Gastroesophageal sphincter (tissue), 4 donors: ENCODE data around the gene NANOS1. TPM values are rescaled to one million over a fixed set of nuclear protein-coding genes. Genes with fewer than 3 reads are reported as not detected.

Source experiments
- ATAC-seq: fragments of 150-250 bp; one replicate; pipeline ENCODE4 v1.9.1; 2016; ENCODE audit warnings: mild to moderate bottlenecking, moderate library complexity
- H3K27ac ChIP-seq, 4 donors: fragments of 200-600 bp; sonication (generic) in 3 of 4; 1 replicate in 3 of 4; 2 replicates in 1 of 4; pipeline ENCODE4 v1.5.1; 2016 to 2019
- H3K27me3 ChIP-seq: fragments of 200-600 bp; sonication (generic); one replicate; pipeline ENCODE4 v1.5.1; 2019
- H3K36me3 ChIP-seq, 2 donors: fragments of 200-600 bp; sonication (generic); one replicate each; pipeline ENCODE4 v1.5.1; 2019; ENCODE audit warnings: control low read depth in 1 of 2
- H3K4me1 ChIP-seq, 3 donors: fragments of 200-600 bp; sonication (generic); 1 replicate in 2 of 3; 2 replicates in 1 of 3; pipeline ENCODE4 v1.5.1; 2016 to 2019; ENCODE audit warnings: control low read depth in 2 of 3
- H3K4me3 ChIP-seq, 2 donors: fragments of 200-600 bp; sonication (generic); one replicate each; pipeline ENCODE4 v1.5.1; 2019; ENCODE audit warnings: mild to moderate bottlenecking in 1 of 2, moderate library complexity in 1 of 2
- H3K9me3 ChIP-seq, 3 donors: fragments of 200-600 bp; sonication (generic); one replicate each; pipeline ENCODE4 v1.5.1; 2017 to 2019; ENCODE audit warnings: control low read depth in 2 of 3
- CTCF ChIP-seq, 4 experiments: fragments of 200-600 bp in 2 of 4; fragments of 450-650 bp in 2 of 4; sonication (generic) in 1 of 4; IDR thresholded peaks; one replicate each; pipeline ENCODE4 v1.5.1; 2017 to 2019; ENCODE audit warnings: antibody characterized with exemption in 4 of 4, mild to moderate bottlenecking in 2 of 4, moderate library complexity in 2 of 4
- EP300 ChIP-seq: sonication (generic); formaldehyde crosslinking; IDR thresholded peaks from one replicate; pipeline ENCODE4 v1.6.1; 2017; ENCODE audit warnings: antibody characterized with exemption, mild to moderate bottlenecking
- POLR2A ChIP-seq, 2 donors: fragments of 450-650 bp; IDR thresholded peaks; one replicate each; pipeline ENCODE4 v1.6.1; 2017; ENCODE audit warnings: antibody characterized with exemption in 2 of 2, mild to moderate bottlenecking in 2 of 2, moderate library complexity in 1 of 2
- POLR2AphosphoS5 ChIP-seq: sonication (generic); formaldehyde crosslinking; IDR thresholded peaks from one replicate; pipeline ENCODE4 v1.6.1; 2017; ENCODE audit warnings: antibody characterized with exemption
- WGBS, 2 donors: methylation state at CpG; one replicate each; pipeline ENCODE4 v1.1.5; 2018; ENCODE audit warnings: low coverage in 1 of 2; 5-methylcytosine and 5-hydroxymethylcytosine counted together
- total RNA-seq, 4 donors: library from RNA; depleted of rRNA; stranded (reverse); fragments of >200 nt; gene quantifications; one replicate each; pipeline ENCODE4 v1.1.0, GENCODE V29; 2016

Gene NANOS1
- total RNA-seq, 4 donors from 2014 or later = 16.1 to 24.1 (median 20.8) TPM

GRCh38 chr10:119055472-119055871, 26.0 kb downstream of the NANOS1 start:
- Histone ChIP-seq H3K9me3 (no peaks in the 10 kb centered on the region), H3K4me1 (no peaks in the 10 kb centered on the region), H3K27me3 (no peaks in the 10 kb centered on the region), H3K4me3 (no peak overlapping the region), H3K36me3 (peaks cover 45 to 100% of the 10 kb centered on the region in 2 donors), H3K27ac (no peak overlapping the region)
- TF ChIP-seq EP300 (no peak), POLR2A (IDR thresholded peaks at IDR 0.05) (no peak), POLR2AphosphoS5 (no peak), CTCF (IDR thresholded peaks at IDR 0.05) (no peak)
- 69 to 100% methylated on average over 1 of the region's 1 CpG for WGBS, 2 donors
- no peak for ATAC-seq

DNA sequence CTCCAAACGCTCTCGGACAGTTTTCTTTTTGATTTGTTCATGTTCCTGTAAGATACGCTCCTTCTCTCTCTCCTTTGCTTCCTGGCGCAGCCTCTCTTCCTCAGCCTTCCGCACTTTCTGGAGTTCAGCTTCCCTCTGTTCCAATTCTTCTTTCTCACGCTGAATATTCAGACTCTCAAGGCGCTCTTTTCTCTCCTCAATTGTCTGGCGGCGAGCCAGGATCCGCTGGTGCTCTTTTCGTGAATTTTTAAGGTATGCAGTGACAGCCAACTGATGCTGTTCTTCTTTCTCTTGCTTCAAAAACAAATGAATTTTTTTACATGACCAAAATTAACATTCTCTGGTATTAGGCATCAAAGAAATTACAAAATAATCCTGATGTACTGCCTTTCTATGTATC, 28.5 kb downstream of the NANOS1 start:
- no peak for ATAC-seq
- Histone ChIP-seq H3K4me3 (no peak overlapping the region), H3K27ac (no peak overlapping the region), H3K4me1 (no peaks in the 10 kb centered on the region), H3K36me3 (peaks cover 41 to 100% of the 10 kb centered on the region in 2 donors), H3K27me3 (no peaks in the 10 kb centered on the region), H3K9me3 (no peaks in the 10 kb centered on the region)
- TF ChIP-seq EP300 (no peak), POLR2AphosphoS5 (no peak), POLR2A (IDR thresholded peaks at IDR 0.05) (no peak), CTCF (IDR thresholded peaks at IDR 0.05) (no peak)
- 96 to 98% methylated on average over 8 to 11 of the region's 11 CpGs for WGBS, 2 donors

DNA sequence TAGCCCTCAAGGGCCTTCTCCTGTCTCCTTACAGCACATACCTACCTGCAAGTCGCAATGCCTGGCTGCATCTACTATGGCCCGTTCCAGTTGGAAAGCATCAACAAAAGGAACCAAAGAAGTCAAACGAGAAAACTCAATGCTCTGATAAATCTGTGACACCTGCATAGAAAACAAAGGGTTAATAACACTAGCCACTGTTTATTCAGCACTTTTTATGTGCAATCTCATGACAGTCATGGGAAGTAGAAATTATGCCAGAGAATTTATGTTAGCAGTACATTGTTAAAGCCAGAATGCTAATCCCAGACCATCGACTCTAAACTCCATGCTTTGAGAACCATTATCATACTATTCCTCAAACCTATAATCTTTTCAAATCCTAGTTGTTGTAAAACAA, 30.0 kb downstream of the NANOS1 start:
- Histone ChIP-seq H3K27ac (no peak overlapping the region), H3K27me3 (no peaks in the 10 kb centered on the region), H3K36me3 (peaks cover 40 to 100% of the 10 kb centered on the region in 2 donors), H3K9me3 (no peaks in the 10 kb centered on the region), H3K4me3 (no peak overlapping the region), H3K4me1 (no peaks in the 10 kb centered on the region)
- TF ChIP-seq POLR2AphosphoS5 = no peak
- TF ChIP-seq CTCF (IDR thresholded peaks at IDR 0.05) = no peak
- no peak for TF ChIP-seq POLR2A (IDR thresholded peaks at IDR 0.05)
- 67 to 78% methylated on average over 4 of the region's 4 CpGs for WGBS, 2 donors
- ATAC-seq = no peak

DNA sequence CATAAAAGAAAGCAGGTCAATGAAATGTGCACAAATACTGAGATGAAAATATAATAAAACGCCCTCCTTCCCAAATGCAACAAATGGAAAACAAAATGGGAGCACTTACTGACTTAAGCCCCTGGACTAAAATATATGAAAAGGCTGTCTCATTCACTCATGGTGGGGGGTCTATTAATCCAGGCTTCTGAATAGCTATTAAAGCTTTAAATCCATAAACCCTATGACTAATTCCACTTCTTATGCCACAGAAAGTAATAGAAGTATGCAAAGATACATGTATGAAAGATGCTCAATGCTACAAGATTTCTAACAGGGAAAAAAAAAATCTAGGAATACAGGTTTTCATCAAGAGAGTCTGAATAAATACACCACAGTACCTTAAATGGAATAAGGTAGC, 30.6 kb downstream of the NANOS1 start:
- Histone ChIP-seq H3K27ac (no peak overlapping the region), H3K9me3 (no peaks in the 10 kb centered on the region), H3K36me3 (peaks cover 40 to 100% of the 10 kb centered on the region in 2 donors), H3K27me3 (no peaks in the 10 kb centered on the region), H3K4me1 (no peaks in the 10 kb centered on the region), H3K4me3 (no peak overlapping the region)
- 80 to 82% methylated on average over 1 of the region's 1 CpG for WGBS, 2 donors
- ATAC-seq = no peak
- no peak for TF ChIP-seq CTCF (IDR thresholded peaks at IDR 0.05)
- no peak for TF ChIP-seq POLR2A (IDR thresholded peaks at IDR 0.05)
- no peak for TF ChIP-seq POLR2AphosphoS5
- no peak for TF ChIP-seq EP300

DNA sequence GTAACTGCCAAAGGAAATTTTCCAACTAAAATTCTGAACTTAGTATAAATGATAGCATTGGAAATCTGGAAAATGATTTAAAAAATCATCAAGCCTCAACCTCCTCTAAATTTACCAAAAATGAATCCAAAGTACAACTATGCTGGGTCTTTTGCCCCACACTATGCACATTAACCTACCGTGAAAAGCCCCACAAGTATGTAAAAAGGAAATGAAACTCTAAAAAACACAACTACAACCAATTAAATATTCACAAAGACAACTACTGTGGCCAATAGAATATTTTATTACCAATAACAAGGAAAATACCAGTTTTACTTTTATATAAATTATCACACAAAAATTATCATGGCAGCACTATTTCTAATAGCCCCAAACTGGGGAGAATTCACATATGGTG, 31.8 kb downstream of the NANOS1 start:
- Histone ChIP-seq H3K4me1 (no peaks in the 10 kb centered on the region), H3K36me3 (peaks cover 34 to 100% of the 10 kb centered on the region in 2 donors), H3K9me3 (no peaks in the 10 kb centered on the region), H3K4me3 (no peak overlapping the region), H3K27me3 (no peaks in the 10 kb centered on the region), H3K27ac (no peak overlapping the region)
- 75 to 87% methylated on average over 1 of the region's 1 CpG for WGBS, 2 donors
- ATAC-seq = no peak
- TF ChIP-seq EP300 = no peak
- TF ChIP-seq POLR2AphosphoS5 = no peak
- TF ChIP-seq POLR2A (IDR thresholded peaks at IDR 0.05) = no peak
- no peak for TF ChIP-seq CTCF (IDR thresholded peaks at IDR 0.05)
